HG03175 (cell line): ENCODE results near the gene IQGAP2.
A peak's percentile ranks its signal among the peaks of the same experiment; 100 is the strongest.
"Not testable (repeated sequence)": the region's sequence is repeated elsewhere in the genome, so short reads cannot be mapped to it uniquely, and the experiment has no call there.

Experiments used
- ATAC-seq: cut with Tn5 transposase; IDR thresholded peaks from one replicate; pipeline ENCODE4 v1.9.1; 2021; ENCODE audit warnings: mild to moderate bottlenecking, moderate library complexity; ENCODE audit not compliant: unreplicated experiment

The IQGAP2 gene

DNA sequence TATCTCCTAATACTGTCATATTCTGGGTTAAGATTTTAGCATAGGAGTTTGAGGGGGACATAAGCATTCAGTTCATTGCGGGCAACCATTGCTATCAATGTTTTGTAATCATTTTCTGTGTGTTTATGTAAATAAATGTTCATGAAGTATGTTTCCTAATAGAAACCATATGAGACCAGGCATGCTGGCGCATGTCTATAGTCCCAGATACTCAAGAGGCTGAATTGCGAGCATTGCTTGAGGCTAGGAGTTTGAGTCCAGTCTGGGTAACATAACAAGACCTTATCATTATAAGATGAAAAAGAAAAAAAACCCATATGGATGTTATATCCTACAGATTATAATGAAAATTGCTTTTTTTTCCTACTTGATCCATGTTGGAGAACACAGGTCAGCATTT, 129.0 kb downstream of the IQGAP2 start:
- no peak for ATAC-seq

DNA sequence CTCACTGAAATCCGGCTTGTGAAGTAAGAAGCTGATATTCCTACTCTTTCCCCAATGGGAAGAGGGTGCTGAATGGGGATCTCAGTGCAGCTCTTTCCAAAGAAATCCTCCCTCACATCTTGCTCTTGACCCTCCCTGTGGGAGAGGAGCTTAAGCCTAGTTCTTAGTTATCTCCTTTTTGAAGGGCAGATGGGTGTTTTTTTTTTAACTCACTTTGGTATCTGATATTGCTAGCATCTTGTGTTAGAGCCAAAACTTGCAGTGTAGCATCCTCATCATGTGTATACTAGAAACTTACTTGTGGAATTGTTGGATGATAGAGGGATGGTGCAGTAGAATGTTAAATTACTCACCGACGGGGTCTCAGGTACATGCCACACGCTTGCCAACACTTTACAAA, 129.9 kb downstream of the IQGAP2 start:
- ATAC-seq: no peak

- no peak for ATAC-seq
Observed at GRCh38 chr5:76535577-76535976, 132.5 kb downstream of the IQGAP2 start.

DNA sequence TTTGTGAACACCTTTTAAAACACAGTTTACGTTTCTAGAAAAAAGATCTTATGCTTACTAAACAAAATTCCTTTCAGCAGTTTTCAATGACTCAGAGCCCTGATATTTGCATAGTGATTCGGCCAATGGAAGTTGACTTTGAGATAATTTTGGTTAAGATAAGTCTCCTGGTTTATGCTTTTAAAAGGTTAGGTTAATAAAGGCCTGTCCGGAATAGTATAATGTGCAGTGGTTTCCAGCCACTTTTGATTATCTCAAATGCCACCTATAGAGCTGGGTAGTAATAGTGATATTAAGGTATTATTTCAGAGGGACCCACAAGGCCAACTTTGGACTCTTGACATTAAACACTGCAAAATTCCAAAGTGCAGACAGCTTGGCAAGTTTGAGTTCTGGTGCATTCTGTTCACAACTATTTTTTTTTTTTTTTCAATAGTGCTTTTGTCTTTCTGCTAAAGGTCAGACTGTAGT, 134.0 kb downstream of the IQGAP2 start:
- no peak for ATAC-seq

DNA sequence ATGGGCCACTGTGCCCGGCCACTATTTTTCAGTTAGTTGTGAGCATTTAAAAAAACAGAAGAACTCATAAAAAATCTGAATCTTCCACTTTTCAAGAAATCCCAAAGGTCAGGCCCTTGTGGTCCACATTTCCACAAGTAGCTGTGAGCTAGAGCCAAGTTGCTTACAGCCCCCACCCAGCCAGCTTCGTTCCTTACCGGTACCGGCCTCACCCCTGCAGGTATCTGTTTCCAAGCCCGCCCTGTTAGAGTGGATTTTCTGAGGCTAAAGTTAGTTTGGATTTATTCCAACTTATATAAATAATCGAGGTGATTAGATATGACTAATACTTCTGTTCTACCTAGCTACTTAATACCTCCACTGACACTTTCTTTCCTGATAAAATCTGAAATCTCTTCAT, 139.2 kb downstream of the IQGAP2 start:
- no peak for ATAC-seq

DNA sequence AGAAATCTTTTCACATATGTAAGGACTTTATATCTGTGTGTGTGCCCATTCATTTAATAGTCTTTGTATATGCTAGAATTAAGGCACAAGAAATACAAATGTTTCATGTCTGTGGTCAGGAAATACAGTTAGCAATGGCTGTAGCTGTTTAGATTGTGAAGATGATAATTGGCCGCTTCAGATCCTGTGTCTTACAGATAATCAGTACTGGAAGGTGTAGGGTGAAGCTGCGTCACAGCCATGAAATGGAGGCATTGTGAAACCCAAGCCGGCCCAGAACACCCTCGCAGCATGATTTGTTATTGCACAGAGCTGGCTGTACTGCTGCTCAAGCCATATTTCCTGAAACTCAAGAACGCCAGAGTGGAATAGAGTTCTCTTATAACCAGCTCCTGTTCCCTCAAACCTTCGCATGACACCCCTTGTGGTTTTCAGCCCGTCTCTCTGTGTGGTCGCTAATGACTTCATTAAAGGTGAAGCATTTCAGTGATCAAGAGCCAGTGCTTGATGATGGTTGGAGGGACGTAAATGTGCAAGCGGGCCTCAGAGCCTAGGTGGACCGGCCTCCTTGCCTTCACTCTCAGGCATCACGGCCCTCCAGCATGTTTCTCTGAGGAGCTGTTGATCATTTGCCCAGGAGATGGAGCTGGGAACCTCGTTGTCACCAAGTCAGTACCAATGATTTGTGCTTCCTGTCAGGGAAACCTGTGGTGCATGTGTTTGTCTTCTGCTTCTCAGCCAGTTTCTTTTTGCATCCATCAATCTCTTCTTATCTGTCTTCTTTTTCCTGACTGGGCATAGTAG, 140.0 kb downstream of the IQGAP2 start:
- ATAC-seq: no peak

GRCh38 chr5:76544268-76544926, 141.3 kb downstream of the IQGAP2 start:
- ATAC-seq: no peak

DNA sequence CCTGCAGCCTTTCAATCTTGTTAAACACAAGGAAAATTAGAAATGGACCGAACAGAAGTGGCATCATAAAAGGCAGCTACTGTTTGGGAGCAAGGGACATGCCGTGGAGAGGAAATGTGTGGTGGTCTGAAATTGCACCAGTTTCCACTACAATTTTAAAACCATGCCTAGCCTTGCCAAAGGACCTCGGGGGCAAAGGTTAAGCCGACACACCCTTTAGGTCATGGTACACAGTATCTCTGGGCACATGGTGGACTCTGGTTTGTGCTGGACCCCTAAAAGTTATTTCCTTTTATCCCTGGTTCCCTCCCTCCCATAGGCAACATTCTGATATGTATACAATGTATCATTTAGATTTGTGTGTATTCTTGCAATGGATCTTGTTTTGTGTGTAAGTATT, 142.1 kb downstream of the IQGAP2 start:
- no peak for ATAC-seq

GRCh38 chr5:76546497-76547102, 143.5 kb downstream of the IQGAP2 start:
- no peak for ATAC-seq

GRCh38 chr5:76547242-76547890, 144.3 kb downstream of the IQGAP2 start:
- peak; percentile 82 for ATAC-seq

GRCh38 chr5:76547891-76548524, 144.9 kb downstream of the IQGAP2 start:
- ATAC-seq: peak; percentile 29

DNA sequence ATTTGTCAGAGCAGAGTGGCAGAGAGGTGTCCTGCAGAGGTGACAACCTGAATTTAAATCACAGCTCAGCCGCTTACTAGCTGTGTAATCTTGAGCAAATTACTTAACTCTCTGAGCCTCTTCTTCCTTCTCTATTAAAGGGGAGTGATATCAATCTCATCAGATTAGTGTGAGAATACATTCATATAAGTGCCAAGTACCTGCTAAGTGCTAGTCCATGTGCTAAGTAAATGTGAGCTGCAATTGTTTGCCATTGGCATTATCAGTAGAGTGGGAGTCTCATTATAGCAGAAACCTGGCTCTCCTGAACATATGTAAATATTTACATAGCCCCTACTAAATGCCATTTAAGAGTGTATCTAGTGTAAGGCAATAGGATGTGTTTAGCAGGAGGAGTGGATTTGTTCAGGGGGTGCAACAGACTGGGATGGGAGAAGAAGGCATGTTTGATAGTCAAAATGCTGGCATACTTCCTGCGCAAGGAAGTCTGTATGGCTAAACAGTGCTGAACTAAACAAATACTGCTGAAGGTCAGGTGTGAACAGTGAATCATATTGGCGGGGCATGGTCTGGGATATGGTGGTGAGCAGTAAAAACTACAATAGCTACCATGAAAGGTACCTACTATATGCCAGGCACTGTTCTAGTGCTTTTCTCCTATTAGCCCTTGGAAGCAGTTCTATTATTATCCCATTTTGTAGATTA, 145.6 kb downstream of the IQGAP2 start:
- peak; percentile 6 for ATAC-seq

- not testable (repeated sequence) for ATAC-seq
Observed at GRCh38 chr5:76550881-76551280, 147.8 kb downstream of the IQGAP2 start.

GRCh38 chr5:76552546-76552945, 149.5 kb downstream of the IQGAP2 start:
- no peak for ATAC-seq

DNA sequence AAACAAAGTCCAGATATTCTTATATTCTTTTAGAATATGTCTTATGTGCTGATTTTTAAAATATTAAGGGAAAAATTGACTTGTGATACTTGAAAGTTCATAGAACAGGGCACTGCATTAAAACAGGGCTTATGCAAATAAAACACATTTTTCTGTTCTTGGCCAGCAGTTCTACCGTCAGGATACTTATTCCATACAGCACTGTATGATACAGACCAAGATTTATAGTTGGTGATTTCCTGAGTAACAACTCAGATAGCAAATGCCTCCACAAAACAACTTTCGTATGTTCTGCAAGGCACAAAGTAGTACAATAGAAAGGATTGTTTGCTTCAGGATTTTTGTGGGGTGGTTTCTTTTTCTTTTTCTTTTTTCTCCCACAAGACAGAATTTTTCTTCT, 150.2 kb downstream of the IQGAP2 start:
- no peak for ATAC-seq

DNA sequence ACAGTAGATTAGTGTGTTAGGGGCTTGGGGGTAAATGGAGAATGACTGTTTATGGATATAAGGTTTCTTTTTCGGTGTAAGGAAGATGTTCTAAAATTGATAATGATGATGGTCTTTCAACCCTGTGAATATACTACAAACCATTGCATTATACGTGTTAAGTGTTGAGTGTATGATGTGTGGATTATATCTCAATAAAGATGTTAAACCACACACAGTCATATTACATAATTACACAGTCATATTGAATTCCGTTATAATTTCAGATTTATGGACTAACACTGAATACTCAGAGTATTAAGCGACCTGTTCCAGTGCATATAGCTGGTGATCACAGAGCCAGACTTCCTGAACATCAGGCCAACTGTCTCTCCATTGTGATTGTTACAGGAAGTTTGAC, 152.0 kb downstream of the IQGAP2 start:
- no peak for ATAC-seq

- no peak for ATAC-seq
Observed at GRCh38 chr5:76555717-76556116, 152.6 kb downstream of the IQGAP2 start.

GRCh38 chr5:76556511-76557221, 153.6 kb downstream of the IQGAP2 start:
- ATAC-seq: peak; percentile 95

DNA sequence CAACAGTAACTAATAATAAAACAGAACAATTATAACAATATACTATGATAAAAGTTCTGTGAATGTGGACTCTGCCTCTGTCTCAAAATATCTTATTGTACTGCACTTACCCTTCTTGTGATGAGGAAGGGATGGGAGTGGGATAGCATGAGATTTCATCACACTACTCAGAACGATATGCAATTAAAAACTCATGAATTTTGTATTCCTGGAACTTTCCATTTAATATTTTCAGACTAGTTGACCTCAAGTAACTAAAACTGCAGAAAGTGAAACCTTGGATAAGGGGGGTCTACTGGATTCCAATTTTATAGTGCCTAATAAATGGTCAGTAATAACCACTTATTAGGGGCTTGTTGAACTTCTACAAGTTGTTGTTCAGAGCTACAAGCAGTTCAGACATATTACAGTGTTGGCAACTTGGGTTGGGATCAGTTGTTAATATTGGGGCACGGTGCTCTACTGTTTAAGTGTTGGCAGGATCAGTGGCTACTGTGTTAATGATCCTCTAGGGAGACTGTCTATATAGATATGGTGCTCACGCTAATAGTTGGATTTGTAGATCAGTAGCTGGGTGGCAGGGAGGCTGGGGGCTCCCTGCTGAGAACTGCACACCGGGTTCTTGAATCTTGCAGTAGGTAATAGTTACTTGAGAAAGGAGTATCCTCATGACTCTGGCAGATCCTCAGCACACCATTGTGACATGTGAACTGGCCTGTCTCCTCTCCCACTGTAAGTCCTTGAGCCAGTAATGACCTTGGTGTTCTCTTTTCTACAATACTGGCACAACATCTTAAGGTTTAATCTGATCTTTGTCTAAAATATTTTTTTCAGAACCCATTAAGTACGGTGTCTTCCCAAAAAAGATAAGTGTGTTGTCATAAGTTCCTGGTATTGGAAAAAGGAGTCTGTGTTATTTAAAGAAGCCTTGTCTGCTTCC, 158.1 kb downstream of the IQGAP2 start:
- no peak for ATAC-seq
